ENCODE data around the gene SBNO2.

DNA sequence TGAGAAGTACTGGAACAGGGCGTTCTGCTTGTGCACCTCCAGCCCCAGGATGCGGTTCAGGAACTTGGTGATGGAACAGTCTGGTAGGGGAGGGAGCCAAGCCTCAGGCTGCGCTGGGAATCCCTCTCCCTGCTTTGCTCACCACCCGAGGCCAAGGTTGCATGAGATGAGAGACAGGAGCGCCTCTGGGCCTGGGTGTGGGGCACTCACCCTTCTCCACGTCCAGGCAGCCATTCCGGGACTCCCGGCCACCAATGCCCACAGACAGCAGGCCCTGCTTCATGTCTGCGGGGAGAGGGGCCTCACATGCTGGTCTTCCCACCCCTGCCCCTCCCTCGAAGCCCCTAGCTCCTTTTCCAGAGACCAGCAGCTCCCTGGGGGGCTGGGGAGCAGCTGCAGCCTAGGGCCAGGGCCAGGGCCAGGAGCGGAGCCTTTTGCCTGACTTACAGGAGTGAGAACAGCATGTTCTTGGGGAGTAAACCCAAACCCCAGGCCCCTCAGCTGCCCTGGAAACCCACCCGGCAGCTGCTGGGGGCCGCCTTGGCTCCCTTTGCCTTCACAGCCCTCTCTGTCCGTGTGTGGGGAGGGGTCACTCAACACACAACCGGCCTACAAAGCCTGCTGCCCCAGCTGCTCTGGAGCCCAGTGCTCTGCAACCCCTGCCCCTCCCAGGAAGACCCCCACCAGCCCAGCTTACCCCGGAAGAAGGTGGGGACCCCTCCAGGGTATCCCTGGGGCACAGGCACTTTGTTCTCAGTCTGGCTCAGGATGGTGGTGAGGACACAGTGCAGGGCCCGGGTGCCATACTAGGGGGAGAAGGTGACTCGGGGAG lies 63.0 kb downstream of the SBNO2 start:
- TF ChIP-seq, protein P1, sequence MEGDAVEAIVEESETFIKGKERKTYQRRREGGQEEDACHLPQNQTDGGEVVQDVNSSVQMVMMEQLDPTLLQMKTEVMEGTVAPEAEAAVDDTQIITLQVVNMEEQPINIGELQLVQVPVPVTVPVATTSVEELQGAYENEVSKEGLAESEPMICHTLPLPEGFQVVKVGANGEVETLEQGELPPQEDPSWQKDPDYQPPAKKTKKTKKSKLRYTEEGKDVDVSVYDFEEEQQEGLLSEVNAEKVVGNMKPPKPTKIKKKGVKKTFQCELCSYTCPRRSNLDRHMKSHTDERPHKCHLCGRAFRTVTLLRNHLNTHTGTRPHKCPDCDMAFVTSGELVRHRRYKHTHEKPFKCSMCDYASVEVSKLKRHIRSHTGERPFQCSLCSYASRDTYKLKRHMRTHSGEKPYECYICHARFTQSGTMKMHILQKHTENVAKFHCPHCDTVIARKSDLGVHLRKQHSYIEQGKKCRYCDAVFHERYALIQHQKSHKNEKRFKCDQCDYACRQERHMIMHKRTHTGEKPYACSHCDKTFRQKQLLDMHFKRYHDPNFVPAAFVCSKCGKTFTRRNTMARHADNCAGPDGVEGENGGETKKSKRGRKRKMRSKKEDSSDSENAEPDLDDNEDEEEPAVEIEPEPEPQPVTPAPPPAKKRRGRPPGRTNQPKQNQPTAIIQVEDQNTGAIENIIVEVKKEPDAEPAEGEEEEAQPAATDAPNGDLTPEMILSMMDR (conservative IDR thresholded peaks at IDR 0.05; ENCODE audit: low read depth in 2 of 2), result no peak
- TF ChIP-seq CREB1 (CRISPR knock-in tag; IDR thresholded peaks at IDR 0.05; ENCODE audit: low read depth) (no peak), POLR2AphosphoS5 (IDR thresholded peaks at IDR 0.05; ENCODE audit: low read depth) (no peak), EZH2 (IDR thresholded peaks at IDR 0.05; ENCODE audit: low read depth, unreplicated experiment) (no peak), EZH2phosphoT487 (IDR thresholded peaks at IDR 0.05; ENCODE audit: unreplicated experiment) (no peak), STAT1 (IDR thresholded peaks at IDR 0.05; ENCODE audit: unreplicated experiment) (no peak), ZNF331 (CRISPR knock-in tag; IDR thresholded peaks at IDR 0.05; ENCODE audit: low read depth) (no peak)
- TF ChIP-seq, protein P2, sequence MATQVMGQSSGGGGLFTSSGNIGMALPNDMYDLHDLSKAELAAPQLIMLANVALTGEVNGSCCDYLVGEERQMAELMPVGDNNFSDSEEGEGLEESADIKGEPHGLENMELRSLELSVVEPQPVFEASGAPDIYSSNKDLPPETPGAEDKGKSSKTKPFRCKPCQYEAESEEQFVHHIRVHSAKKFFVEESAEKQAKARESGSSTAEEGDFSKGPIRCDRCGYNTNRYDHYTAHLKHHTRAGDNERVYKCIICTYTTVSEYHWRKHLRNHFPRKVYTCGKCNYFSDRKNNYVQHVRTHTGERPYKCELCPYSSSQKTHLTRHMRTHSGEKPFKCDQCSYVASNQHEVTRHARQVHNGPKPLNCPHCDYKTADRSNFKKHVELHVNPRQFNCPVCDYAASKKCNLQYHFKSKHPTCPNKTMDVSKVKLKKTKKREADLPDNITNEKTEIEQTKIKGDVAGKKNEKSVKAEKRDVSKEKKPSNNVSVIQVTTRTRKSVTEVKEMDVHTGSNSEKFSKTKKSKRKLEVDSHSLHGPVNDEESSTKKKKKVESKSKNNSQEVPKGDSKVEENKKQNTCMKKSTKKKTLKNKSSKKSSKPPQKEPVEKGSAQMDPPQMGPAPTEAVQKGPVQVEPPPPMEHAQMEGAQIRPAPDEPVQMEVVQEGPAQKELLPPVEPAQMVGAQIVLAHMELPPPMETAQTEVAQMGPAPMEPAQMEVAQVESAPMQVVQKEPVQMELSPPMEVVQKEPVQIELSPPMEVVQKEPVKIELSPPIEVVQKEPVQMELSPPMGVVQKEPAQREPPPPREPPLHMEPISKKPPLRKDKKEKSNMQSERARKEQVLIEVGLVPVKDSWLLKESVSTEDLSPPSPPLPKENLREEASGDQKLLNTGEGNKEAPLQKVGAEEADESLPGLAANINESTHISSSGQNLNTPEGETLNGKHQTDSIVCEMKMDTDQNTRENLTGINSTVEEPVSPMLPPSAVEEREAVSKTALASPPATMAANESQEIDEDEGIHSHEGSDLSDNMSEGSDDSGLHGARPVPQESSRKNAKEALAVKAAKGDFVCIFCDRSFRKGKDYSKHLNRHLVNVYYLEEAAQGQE (IDR thresholded peaks at IDR 0.05; ENCODE audit: unreplicated experiment), result no peak

Data from GM23338 (cell line).